Activated naive CD4-positive, alpha-beta T cell treated with Interleukin-2 at 50 U/mL for 16 hours (primary cell): ENCODE measurements around the gene TUBB3.
A peak's percentile ranks its signal among the peaks of the same experiment; 100 is the strongest.
"Not testable (repeated sequence)": the region's sequence is repeated elsewhere in the genome, so short reads cannot be mapped to it uniquely, and the experiment has no call there.

Experiments
- DNase-seq: peaks from one replicate; pipeline ENCODE4 v3.0.0-alpha.2; 2020

Gene TUBB3

DNA sequence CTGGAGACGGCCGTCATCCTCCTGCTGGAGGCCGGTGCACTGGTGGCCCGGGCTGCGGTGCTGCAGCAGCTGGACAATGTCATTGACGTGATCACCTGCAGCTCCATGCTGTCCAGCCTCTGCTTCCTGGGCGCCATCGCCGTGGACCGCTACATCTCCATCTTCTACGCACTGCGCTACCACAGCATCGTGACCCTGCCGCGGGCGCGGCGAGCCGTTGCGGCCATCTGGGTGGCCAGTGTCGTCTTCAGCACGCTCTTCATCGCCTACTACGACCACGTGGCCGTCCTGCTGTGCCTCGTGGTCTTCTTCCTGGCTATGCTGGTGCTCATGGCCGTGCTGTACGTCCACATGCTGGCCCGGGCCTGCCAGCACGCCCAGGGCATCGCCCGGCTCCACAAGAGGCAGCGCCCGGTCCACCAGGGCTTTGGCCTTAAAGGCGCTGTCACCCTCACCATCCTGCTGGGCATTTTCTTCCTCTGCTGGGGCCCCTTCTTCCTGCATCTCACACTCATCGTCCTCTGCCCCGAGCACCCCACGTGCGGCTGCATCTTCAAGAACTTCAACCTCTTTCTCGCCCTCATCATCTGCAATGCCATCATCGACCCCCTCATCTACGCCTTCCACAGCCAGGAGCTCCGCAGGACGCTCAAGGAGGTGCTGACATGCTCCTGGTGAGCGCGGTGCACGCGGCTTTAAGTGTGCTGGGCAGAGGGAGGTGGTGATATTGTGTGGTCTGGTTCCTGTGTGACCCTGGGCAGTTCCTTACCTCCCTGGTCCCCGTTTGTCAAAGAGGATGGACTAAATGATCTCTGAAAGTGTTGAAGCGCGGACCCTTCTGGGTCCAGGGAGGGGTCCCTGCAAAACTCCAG, 3.4 kb upstream of the TUBB3 start:
- DNase-seq: no peak

DNA sequence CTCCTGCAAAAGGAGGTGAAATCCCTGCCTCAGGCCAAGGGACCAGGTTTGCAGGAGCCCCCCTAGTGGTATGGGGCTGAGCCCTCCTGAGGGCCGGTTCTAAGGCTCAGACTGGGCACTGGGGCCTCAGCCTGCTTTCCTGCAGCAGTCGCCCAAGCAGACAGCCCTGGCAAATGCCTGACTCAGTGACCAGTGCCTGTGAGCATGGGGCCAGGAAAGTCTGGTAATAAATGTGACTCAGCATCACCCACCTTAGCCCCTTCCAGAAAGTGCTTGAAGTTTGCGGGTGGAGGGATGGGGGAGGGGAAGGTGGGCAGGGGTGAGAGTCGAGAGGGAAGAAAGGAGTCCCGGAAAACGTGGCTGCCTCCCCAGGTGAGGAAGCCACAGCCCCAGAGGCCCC, 2.4 kb upstream of the TUBB3 start:
- DNase-seq: no peak

DNA sequence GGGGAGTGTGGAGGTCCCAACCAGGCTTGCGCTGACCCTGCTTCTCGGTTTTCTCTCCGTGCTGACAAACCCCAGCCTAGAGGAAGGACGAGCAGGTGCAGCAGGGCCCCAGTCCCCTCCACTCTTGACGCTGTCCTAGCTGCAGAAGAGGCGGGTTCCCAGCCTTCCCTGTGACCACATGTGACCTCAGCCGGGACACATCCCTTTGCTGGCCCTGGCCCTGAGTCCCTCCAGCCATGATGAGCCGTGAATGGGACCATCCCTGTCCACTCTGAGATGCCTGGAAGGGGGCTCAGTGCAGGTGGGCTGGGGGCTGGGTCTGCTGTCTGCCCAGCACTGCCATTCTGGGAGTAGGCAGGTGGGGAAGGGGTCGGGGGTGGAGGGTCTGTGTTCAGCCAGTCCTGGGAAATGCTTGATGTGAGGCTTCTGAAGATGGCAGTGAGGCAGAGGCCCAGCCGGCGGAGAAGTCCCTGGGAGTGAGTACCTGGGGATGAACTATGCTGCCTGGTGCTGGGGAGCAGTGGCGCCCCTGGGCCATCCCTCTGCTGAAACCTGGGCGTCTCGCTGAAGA, 1.9 kb upstream of the TUBB3 start:
- no peak for DNase-seq

DNA sequence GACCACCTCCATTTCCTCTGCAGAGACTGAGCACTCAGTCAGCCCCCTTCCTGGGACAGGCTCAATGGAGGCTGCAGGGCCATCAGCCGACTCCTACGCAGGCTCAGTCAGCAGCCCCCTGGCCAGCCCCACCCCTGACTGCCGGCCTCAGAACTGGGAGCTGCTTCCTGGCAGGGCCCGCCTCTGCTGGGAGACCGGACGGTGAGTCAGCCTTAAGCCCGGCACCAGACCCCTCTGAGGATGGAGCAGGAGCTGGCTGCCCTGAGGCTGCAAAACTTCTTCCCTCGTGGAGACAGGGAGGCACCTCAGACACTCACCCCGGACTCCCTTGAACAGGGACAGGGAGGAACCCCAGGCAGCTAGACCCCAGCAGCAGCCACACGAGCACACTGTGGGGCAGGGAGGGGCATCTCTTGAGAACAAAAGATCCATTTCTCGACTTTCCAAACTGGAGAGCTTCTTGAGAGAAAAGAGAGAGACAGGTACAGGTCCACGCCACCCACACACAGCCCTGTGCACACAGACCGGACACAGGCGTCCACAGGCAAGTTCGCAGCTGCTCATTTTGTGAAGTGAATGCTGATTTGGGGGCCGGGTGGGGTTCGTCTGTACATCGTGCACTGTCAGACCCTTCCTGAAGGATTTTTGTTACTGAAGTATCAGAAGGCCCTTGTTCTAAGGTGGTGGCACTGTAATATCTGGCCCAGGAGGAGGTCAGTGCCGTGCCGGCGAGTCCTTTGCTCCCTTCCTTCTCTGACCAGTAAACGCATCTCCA, 1.3 kb upstream of the TUBB3 start:
- peak; percentile 9 for DNase-seq

DNA sequence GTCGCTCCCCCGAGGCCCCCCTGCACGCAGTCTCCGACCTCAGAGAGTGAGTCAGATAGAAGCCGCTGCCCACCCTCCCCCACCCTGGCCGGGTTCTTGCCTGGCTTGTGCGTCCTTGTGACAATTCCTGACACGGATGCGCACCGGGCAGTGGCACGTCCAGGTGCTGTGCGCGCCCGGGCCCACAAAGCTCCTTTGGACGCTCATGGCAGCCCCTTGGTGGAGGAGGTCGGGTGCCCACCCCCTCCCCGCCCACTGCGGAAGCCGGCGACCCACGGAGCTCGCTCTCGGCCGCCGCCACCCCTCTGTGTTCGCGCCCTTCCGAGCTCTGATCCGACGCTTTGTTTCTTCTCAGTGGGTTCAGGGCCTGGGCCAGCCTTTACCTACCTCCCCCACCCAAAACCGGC, 662 bp upstream of the TUBB3 start:
- peak; percentile 39 for DNase-seq

DNA sequence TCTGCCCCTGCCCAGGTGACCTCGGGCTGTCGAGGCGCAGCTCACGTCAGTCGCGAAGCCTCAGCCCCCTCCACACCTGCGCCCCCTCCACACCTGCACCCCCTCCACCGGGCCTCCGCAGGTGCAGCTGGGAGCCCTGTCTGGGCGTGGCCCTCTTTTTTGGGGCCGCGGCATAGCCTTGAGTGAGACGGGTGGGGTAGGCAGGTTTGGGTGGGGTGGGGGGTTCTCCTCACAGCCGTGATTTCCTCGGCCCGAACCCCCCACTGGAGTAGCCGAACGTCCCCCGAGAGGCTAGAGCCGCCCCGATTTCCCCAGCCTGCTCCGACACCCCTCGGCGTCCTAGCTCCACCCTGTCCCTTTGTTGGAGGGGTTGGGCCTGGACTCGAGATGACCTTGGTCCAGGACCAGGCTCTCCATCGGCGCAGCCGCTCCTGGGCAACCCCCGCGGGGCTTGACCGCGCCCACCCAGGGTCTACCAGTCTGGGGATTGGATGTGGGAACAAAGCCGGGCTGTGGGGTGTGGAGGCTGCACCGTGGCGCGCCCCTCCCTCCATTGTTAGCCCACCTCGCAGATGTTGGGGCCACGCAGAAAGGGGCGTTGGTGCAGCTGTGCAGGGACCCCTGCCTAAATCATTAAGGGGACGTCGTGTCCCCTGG, 626 bp downstream of the TUBB3 start:
- DNase-seq: no peak

DNA sequence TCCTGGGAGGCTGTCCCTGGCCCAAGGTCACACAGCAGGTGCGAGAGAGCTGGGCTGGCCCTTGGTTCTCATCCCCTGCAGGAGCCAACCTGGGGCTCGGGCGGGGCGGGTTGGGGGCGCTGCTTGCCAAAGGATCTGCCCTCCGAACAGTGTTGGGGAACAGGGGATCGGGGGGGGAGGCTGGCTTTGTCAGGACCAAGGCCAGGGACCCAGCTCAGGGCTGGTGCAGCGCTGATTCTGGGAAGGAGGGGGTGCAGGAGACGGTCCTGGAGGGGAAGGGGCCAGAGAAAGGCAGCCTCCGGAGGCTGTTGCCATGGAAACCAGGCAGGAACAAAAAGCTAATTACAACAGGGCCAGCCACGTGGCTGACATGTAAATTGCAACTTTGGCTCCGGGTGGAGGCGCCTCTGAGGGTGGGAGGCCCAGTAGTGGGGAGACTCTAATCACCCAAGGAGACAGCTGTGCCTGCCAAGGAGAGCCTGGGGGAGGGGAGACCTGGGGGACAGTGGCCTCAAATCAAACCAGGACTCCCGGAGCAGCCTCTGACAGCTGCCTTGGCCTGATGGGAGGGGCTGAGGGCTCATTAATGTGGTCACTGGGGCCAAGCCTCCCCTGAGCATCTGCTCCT, 1.3 kb downstream of the TUBB3 start:
- DNase-seq: peak; percentile 31

DNA sequence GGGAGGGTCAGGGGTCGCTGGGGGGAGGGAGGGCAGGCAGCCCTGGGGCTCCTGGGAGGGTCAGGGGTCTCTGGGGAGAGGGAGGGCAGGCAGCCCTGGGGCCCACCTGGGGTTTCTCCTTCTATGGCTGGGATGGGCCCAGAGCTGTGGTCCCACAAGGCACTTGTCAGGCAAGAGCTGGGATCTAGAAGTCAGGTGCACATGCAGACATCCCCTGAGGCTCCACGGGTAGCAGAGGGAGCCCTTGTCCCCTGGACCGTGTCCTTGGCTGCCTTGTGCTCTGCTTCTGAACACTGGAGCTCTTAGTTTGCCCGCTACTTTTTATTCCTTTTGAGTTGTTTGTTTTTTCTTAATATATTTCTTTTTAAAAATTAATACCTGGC, 1.8 kb downstream of the TUBB3 start:
- DNase-seq: no peak

DNA sequence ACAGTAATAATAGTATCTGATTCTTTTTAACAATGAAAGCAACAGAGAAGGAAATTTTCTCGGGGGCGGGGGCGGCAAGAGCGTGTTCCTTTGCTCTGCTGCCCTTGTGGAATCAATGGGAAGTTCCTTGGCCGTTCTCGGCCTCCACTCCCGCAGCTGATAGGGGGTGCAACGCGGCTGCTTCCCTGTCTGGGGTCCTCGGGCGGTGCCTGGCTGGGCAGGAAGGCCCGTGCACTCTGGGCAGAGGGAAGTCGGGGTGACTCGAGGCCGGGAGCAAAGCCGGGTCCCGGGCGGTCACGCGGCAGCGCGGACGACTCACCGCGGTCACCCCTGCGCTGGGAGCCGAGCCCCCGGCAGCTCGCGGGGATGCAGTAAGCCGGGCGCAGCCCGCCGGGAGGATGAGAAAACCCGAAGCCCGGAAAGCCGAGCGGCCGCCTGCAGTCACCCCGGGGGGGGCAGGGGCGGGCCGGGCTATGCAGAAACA, 2.5 kb downstream of the TUBB3 start:
- peak; percentile 6 for DNase-seq

DNA sequence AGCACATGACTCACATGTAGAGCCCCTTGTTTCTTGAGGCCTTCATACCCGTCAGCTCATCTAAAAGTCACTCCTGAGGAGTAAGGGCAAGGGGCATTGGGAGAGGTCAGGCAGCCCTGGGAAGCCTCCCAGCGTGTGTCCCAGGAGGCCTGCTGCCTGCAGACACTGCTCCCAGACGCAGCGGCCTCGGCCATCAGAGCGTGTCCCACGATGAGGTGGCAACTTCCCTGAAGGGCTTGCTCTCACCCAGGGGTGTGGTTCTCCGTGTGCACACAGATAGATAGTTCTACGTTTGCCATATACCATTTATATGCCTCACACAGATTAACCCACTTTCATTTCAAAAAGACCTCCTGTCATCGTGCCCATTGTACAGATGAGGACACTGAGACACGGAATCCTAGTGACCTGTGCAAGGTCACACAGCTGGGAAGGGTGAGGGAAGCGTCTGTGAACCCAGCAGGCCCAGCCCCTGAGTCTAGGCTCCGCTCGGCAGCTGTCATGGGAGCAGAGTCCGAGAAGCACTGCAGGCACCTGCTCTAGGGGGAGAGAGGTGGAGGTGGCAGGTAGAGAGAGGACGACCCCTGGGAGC, 8.3 kb downstream of the TUBB3 start:
- DNase-seq: no peak

DNA sequence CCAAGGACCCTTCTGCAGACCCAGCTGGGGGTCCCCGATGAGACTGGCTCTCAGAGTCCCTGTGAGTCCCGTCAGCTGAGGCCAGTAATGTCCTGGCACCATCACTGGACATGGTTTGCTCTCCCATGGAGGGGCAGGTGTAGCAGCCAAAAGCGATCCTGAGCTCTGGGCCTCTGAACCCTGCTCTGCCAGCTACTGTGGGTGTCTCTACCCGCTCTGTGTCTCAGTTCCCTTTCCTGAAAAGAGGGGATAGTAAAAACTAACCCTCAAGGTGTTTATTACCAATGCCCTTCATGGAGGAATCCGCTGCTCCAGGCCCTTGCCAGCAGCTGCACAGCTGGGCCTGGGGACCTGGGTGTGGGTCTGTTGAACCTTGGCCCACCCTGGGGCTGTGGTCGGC, 8.8 kb downstream of the TUBB3 start:
- DNase-seq: no peak

DNA sequence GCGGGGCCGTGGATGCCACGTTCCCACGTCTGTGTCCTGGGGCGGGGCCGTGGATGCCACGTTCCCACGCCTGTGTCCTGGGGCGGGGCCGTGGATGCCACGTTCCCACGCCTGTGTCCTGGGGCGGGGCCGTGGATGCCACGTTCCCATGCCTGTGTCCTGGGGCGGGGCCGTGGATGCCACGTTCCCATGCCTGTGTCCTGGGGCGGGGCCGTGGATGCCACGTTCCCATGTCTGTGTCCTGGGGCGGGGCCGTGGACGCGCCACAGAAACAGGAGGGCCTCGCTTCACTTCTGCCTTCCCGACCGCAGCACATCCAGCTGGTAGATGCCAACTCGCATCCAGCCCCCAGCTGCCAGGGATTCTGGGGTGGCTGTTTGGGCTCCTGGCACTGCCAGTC, 10.9 kb downstream of the TUBB3 start:
- DNase-seq: not testable (repeated sequence)

DNA sequence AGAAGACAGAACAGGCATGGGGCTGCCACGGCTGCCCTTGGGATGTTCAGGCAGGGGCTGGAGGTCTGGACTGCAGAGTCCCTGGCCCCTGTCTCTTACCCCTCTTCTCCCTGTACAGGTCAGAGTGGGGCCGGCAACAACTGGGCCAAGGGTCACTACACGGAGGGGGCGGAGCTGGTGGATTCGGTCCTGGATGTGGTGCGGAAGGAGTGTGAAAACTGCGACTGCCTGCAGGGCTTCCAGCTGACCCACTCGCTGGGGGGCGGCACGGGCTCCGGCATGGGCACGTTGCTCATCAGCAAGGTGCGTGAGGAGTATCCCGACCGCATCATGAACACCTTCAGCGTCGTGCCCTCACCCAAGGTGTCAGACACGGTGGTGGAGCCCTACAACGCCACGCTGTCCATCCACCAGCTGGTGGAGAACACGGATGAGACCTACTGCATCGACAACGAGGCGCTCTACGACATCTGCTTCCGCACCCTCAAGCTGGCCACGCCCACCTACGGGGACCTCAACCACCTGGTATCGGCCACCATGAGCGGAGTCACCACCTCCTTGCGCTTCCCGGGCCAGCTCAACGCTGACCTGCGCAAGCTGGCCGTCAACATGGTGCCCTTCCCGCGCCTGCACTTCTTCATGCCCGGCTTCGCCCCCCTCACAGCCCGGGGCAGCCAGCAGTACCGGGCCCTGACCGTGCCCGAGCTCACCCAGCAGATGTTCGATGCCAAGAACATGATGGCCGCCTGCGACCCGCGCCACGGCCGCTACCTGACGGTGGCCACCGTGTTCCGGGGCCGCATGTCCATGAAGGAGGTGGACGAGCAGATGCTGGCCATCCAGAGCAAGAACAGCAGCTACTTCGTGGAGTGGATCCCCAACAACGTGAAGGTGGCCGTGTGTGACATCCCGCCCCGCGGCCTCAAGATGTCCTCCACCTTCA, 11.7 kb downstream of the TUBB3 start:
- DNase-seq: no peak

DNA sequence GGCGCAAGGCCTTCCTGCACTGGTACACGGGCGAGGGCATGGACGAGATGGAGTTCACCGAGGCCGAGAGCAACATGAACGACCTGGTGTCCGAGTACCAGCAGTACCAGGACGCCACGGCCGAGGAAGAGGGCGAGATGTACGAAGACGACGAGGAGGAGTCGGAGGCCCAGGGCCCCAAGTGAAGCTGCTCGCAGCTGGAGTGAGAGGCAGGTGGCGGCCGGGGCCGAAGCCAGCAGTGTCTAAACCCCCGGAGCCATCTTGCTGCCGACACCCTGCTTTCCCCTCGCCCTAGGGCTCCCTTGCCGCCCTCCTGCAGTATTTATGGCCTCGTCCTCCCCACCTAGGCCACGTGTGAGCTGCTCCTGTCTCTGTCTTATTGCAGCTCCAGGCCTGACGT, 12.5 kb downstream of the TUBB3 start:
- not testable (repeated sequence) for DNase-seq

DNA sequence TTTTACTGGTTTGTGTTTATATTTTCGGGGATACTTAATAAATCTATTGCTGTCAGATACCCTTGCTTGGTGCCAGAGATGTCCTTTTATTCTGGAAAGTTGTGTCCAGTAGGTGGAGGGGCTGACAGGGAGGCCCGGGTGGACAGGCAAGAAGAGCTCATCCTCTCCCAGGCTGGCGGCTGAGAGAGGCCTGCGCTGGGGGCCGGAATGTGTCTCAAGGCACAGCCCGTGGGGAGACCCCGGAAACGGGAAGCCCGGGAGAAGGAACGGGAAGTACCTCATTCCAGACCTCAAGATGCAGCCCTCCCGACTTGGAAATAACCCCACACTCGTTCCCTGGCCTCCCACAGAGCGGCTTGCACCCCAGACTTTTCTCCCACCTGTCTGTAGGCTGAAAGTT, 12.9 kb downstream of the TUBB3 start:
- no peak for DNase-seq

DNA sequence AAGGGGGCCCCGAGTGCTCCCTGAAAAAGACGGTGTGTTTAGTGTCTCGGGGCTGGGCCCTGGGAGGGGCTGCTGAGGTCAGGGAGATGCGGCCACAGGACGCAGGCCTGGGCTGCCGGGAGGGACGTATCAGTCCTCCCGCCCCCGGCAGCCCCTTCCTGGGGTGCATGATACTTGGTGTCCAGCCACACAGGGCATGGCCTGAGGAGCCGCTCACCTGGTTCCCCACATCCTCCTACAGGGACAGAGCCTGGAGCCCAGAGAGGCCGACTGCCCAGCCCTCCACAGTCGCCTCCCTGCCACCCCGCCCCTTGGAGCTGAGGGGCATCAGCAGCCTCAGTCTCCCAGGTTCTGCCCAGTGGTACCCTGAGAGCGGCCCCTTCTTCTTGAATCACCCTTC, 13.4 kb downstream of the TUBB3 start:
- no peak for DNase-seq

DNA sequence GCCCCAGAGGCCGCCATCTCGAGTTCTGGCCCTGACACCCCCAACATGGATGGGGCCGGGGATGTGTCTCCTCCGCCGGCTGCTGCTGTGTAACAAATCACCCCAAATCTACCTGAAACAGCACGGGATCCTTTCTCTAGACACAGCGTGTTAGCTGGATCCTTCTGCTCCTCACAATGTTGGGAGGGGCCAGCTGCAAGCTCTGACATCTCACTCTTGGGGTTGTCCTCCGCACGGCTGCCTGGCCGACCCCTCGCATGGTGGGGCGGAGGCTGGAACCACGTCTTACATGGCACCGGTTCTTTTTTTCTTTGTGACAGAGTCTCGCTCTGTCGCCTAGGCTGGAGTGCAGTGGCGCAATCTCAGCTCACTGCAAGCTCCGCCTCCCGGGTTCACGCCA, 13.8 kb downstream of the TUBB3 start:
- DNase-seq: no peak

DNA sequence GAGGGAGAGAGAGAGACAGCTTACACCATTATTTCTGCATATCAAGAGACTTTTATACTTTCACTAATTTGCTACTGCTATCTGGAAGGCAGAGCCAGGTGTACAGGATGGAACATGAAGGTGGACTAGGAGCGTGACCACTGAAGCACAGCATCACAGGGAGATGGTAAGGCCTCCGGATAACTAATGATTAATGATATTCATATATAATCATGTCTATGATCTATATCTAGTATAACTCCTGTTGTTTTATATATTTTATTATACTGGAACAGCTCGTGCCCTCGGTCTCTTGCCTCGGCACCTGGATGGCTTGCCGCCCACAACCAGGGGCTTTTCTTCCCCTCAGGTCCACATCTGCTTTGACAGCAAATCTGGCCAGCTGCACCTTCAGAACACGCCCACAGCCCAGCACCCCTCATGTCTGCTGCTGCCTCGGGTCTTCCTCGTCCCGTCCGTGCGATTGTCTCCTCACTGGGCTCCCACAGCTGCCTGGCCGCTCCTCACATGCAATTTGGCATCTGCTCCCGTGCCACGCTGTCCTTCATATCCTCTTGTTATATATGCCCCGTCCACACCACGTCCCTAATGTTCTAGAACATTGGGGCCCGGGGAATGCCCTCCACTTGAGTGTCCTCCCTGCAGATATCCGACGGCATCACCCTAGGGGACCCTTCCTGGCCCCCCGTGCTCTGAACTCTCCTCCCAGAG, 15.2 kb downstream of the TUBB3 start:
- DNase-seq: no peak

DNA sequence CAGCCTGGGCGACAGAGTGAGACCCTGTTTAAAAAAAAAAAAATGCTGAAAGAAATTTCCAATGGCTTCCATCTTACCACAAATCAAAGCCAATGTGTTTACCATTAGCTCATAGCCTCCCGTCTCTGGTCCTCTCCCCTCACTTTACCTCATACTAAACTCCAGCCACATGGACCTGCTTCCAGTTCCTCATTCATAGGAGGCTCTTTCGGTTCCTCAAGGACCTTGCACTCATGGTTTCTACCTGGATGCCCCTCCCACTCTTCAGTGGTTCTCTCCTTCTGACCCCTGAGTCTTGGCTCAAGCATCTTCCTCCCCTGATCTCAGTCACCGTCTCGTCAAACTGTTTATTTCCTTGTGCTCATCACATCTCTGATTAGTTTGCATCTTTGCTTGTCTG, 21.6 kb downstream of the TUBB3 start:
- no peak for DNase-seq

DNA sequence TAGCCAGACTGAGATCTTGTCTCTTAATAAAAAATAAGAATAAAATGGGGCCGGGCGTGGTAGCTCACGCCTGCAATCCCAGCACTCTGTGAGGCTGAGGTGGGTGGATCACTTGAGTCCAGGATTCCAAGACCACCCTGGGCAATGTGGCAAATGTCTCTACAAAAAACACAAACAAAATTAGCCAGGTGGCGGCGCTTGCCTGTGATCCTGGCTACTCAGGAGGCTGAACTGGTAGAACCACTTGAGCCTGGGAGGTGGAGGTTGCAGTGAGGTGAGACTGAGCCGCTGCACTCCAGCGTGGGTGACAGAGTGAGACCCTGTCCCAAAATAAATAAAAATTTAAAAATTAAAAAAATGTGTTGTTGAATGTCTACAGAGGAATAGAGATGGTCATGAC, 22.5 kb downstream of the TUBB3 start:
- DNase-seq: no peak

DNA sequence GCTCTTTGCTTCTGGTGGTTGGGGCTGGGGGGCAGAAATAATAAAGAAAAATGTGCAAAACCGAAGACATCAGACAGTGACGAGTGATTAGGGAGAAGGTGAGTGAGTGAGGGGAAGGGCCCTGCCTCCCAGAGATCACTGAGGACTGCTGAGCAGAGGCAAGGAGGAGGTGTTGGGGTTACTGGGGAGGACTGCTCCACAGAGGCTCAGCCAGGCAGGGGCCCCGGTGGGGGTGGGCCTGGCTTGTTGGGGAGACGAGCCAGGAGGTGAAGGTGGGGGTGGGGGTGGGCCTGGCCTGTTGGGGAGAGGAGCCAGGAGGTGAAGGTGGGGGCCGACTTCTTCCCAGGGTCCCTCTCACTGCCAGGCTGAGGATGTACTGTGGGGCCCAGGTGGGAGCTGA, 23.4 kb downstream of the TUBB3 start:
- DNase-seq: no peak
